Heart left ventricle (tissue), 13 donors: ENCODE measurements around the gene KCNK7.

Experiments used
- CTCF ChIP-seq, 12 donors: fragments of 200-600 bp; sonication (generic) in 4 of 12; IDR thresholded peaks; one replicate each; pipeline versions ENCODE4 v1.5.0 to v1.8.0; 2018 to 2022; ENCODE audit warnings: antibody characterized with exemption in 12 of 12, mild to moderate bottlenecking in 5 of 12
- POLR2A ChIP-seq, 2 donors: fragments of 450-650 bp; IDR thresholded peaks; one replicate each; pipeline ENCODE4 v1.6.1; 2017; ENCODE audit warnings: antibody characterized with exemption in 2 of 2, mild to moderate bottlenecking in 2 of 2, moderate library complexity in 2 of 2
- donor health status: ischemic (EF 13 %, LVEDD 7.1; RV severe dilation, severe dysfunction).
- donor health status: DM: no; HTN: yes; CAD: no.
- donor health status: DM: no; HTN: no; CAD: no.
- donor health status: ischemic (EF 25% LVEDD 6.9; RV normal size, moderate dysfunction).
- donor health status: ischemic (EF 25% LVEDD 5.7; RV mildly dilated, moderate dysfunction).
- donor health status: ischemic (EF 35%, LVEDD 5.7; RV mildly dilated, moderate dysfunction).
- donor health status: nonischemic (EF 11% LVEDD 7.7; RV severe dilation, severe dysfunction).
- donor health status: DM: yes; HTN: yes; CAD: no.
- donor health status: PGD.
- donor health status: ischemic (EF 29% LVEDD 5.4; RV normal size, mild dysfunction).
- donor health status: nonischemic (EF 23%, LVEDD 6.1; RV moderate dilation, normal function).

- TF ChIP-seq CTCF (IDR thresholded peaks at IDR 0.05) (no peak), POLR2A (IDR thresholded peaks at IDR 0.05) (no peak)
Measured at GRCh38 chr11:65627202-65627601, 31.6 kb upstream of the KCNK7 start.
